ENCODE data around the gene RAB44. TPM values are rescaled to one million over a fixed set of nuclear protein-coding genes. Genes with fewer than 3 reads are reported as not detected.

Gene RAB44
- total and polyA plus RNA-seq, 12 donors: 0.03 to 0.16 TPM; not detected in 10

GRCh38 chr6:36669002-36669401, 28.6 kb upstream of the RAB44 start:
- no peaks in the 10 kb centered on the region for H3K36me3 ChIP-seq (replicated peaks in 1 of 2)
- intact Hi-C loops (cut with DNase I): no loop called here
- peaks cover 13 to 14% of the 10 kb centered on the region in 2 donors for H3K4me1 ChIP-seq (replicated peaks in 1 of 2)
- DNase-seq: no peak
- H3K4me3 ChIP-seq: no peak overlapping the region
- no peaks in the 10 kb centered on the region for H3K9me3 ChIP-seq (replicated peaks in 1 of 3)
- WGBS, 4 donors: 83 to 92% (median 92%) methylated on average over 5 to 6 of the region's 6 CpGs
- TF ChIP-seq CTCF (IDR thresholded peaks at IDR 0.05) (no peak), POLR2A (IDR thresholded peaks at IDR 0.05) (no peak)
- no peaks in the 10 kb centered on the region for H3K27me3 ChIP-seq
- no peak overlapping the region for H3K27ac ChIP-seq

GRCh38 chr6:36670271-36670670, 27.4 kb upstream of the RAB44 start:
- TF ChIP-seq CTCF (IDR thresholded peaks at IDR 0.05) (no peak), POLR2A (IDR thresholded peaks at IDR 0.05) (no peak)
- 88 to 90% (median 90%) methylated on average over 7 of the region's 7 CpGs for WGBS, 4 donors
- H3K4me3 ChIP-seq: no peak overlapping the region
- no peak overlapping the region for H3K27ac ChIP-seq
- no peaks in the 10 kb centered on the region for H3K36me3 ChIP-seq (replicated peaks in 1 of 2)
- H3K27me3 ChIP-seq: no peaks in the 10 kb centered on the region
- intact Hi-C loops (cut with DNase I): no loop called here
- no peaks in the 10 kb centered on the region for H3K9me3 ChIP-seq (replicated peaks in 1 of 3)
- H3K4me1 ChIP-seq (replicated peaks in 1 of 2): peaks cover 13 to 14% of the 10 kb centered on the region in 2 donors
- DNase-seq: no peak

- H3K4me3 ChIP-seq: no peak overlapping the region
- DNase-seq: no peak
- no peak for TF ChIP-seq POLR2A (IDR thresholded peaks at IDR 0.05)
- TF ChIP-seq CTCF (IDR thresholded peaks at IDR 0.05): no peak
- 81 to 91% (median 88%) methylated on average over 4 to 6 of the region's 6 CpGs for WGBS, 4 donors
- no peaks in the 10 kb centered on the region for H3K9me3 ChIP-seq (replicated peaks in 1 of 3)
- no peak overlapping the region for H3K27ac ChIP-seq
- H3K36me3 ChIP-seq (replicated peaks in 1 of 2): no peaks in the 10 kb centered on the region
- intact Hi-C loops (cut with DNase I): no loop called here
- H3K4me1 ChIP-seq (replicated peaks in 1 of 2): peaks cover 8 to 19% of the 10 kb centered on the region in 2 donors
- no peaks in the 10 kb centered on the region for H3K27me3 ChIP-seq
These were observed 25.8 kb upstream of the RAB44 start for GRCh38 chr6:36671687-36672375.

- Histone ChIP-seq H3K36me3 (replicated peaks in 1 of 2) (no peaks in the 10 kb centered on the region), H3K4me1 (replicated peaks in 1 of 2) (peaks cover 0 to 26% of the 10 kb centered on the region in 2 donors), H3K27me3 (no peaks in the 10 kb centered on the region), H3K4me3 (no peak overlapping the region), H3K9me3 (replicated peaks in 1 of 3) (no peaks in the 10 kb centered on the region), H3K27ac (no peak overlapping the region)
- no peak for DNase-seq
- 66 to 82% (median 78%) methylated on average over 10 of the region's 10 CpGs for WGBS, 4 donors
- TF ChIP-seq CTCF (IDR thresholded peaks at IDR 0.05) (no peak), POLR2A (IDR thresholded peaks at IDR 0.05) (no peak)
- intact Hi-C loops (cut with DNase I): no loop called here
These were observed 23.7 kb upstream of the RAB44 start for GRCh38 chr6:36673882-36674281.

All from adrenal gland (tissue), 12 donors.